Panc1 (cell line): Measurements from ENCODE around the gene LRCH1. TPM values are rescaled to one million over a fixed set of nuclear protein-coding genes. Genes with fewer than 3 reads are reported as not detected.

ENCODE experiments used
- ATAC-seq: fragments of 200-7000 bp; cut with Tn5 transposase; 2 replicates; pipeline ENCODE4 v1.9.1; 2020; ENCODE audit warnings: mild to moderate bottlenecking, moderate library complexity
- BruUV-seq: library from RNA; stranded (reverse); fragments of 400-500 nt; replicated peaks from 2 replicates; lab custom pipeline; 2021; lab: Mats Ljungman, UMichigan
- CTCF ChIA-PET: fragments of 300-600 bp; sonication (Branson Sonifier 250); formaldehyde crosslinking; loops from one replicate; lab custom pipeline; 2022; ENCODE audit warnings: antibody characterized with exemption; lab: Charles Lee
- POLR2A ChIA-PET: fragments of 300-600 bp; sonication (Branson Sonifier 250); formaldehyde crosslinking; loops from one replicate; lab custom pipeline; 2022; ENCODE audit warnings: antibody characterized with exemption; lab: Charles Lee
- DNase-seq: peaks from one replicate; pipeline ENCODE4 v3.0.0-alpha.2; 2010; ENCODE audit warnings: low read depth, low spot score
- H3K27ac ChIP-seq: 2 replicates; pipeline ENCODE4 v1.5.1; 2011; ENCODE audit warnings: mild to moderate bottlenecking, low read length, inconsistent platforms
- H3K27me3 ChIP-seq: fragments of 200-500 bp; sonication (Bioruptor generic); 2 replicates; pipeline ENCODE4 v1.6.0; 2014; ENCODE audit warnings: low read length, inconsistent platforms; ENCODE audit not compliant: control insufficient read depth, insufficient read depth
- H3K36me3 ChIP-seq: fragments of 200-500 bp; sonication (Bioruptor generic); 2 replicates; pipeline ENCODE4 v1.5.1; 2014; ENCODE audit warnings: inconsistent platforms, mild to moderate bottlenecking, low read length, moderate library complexity; ENCODE audit not compliant: control insufficient read depth, insufficient read depth
- H3K4me1 ChIP-seq: 2 replicates; pipeline ENCODE4 v1.5.1; 2011; ENCODE audit warnings: inconsistent platforms, mild to moderate bottlenecking, low read length, moderate library complexity; ENCODE audit not compliant: control insufficient read depth, insufficient read depth
- H3K4me3 ChIP-seq, 2 experiments: 2 replicates each; pipeline ENCODE4 v1.5.1; 2011 to 2012; ENCODE audit warnings: low read depth in 2 of 2, low read length in 2 of 2, mild to moderate bottlenecking in 2 of 2, inconsistent platforms in 1 of 2, moderate library complexity in 1 of 2
- H3K9me3 ChIP-seq: fragments of 200-500 bp; sonication (Bioruptor generic); 2 replicates; pipeline ENCODE4 v1.5.1; 2014; ENCODE audit warnings: low read depth, mild to moderate bottlenecking, inconsistent platforms, low read length, moderate library complexity; ENCODE audit not compliant: control insufficient read depth, insufficient read depth
- CTCF ChIP-seq: fragments of 450-650 bp; IDR thresholded peaks from 2 replicates; pipeline ENCODE4 v1.5.1; 2017; ENCODE audit warnings: mild to moderate bottlenecking
- POLR2AphosphoS5 ChIP-seq: IDR thresholded peaks from 2 replicates; pipeline ENCODE4 v1.6.1; 2012; ENCODE audit warnings: mild to moderate bottlenecking, low read depth, low read length, moderate library complexity
- REST ChIP-seq, 2 experiments: IDR thresholded peaks; 2 replicates each; pipeline ENCODE4 v1.6.1; 2011 to 2012; ENCODE audit warnings: low read depth in 2 of 2, control low read depth in 1 of 2, low read length in 1 of 2, mild to moderate bottlenecking in 1 of 2, moderate library complexity in 1 of 2; ENCODE audit not compliant: insufficient read depth in 1 of 2
- SIN3A ChIP-seq: IDR thresholded peaks from 2 replicates; pipeline ENCODE4 v1.6.1; 2012; ENCODE audit warnings: low read depth, mild to moderate bottlenecking, low read length, moderate library complexity, borderline replicate concordance; ENCODE audit not compliant: insufficient read depth
- TCF7L2 ChIP-seq: IDR thresholded peaks from 2 replicates; pipeline ENCODE4 v1.6.1; 2011; ENCODE audit warnings: mild to moderate bottlenecking, low read depth, low read length, inconsistent platforms
- in situ Hi-C: cut with HindIII; loops from 2 replicates; pipeline ENCODE4 v1.10.0; 2016; ENCODE audit warnings: low sequenced_read_pairs, low pct_unique_long_range_greater_than_20kb
- intact Hi-C: fragments of 100-400 bp; cut with micrococcal nuclease; formaldehyde crosslinking; loops from one replicate; pipeline ENCODE4 v1.10.0; 2022; ENCODE audit not compliant: unreplicated experiment
- total RNA-seq: library from RNA; stranded (reverse); gene quantifications from one replicate; pipeline ENCODE4 v1.2.1, GENCODE V29; 2021; ENCODE audit not compliant: unreplicated experiment

The LRCH1 gene
- total RNA-seq, 1 experiment from 2014 or later = 7.9 TPM

- no peaks in the 10 kb centered on the region for H3K27me3 ChIP-seq
- no peak for DNase-seq
- TF ChIP-seq POLR2AphosphoS5 = no peak
- no peak for TF ChIP-seq TCF7L2
- no peak for TF ChIP-seq SIN3A
- no peak for TF ChIP-seq CTCF
- TF ChIP-seq REST (IDR thresholded peaks at IDR 0.05; ENCODE audit: insufficient read depth in 1 of 2, low read depth in 2 of 2, low read length in 1 of 2) = no peak
- POLR2A ChIA-PET = no interaction called here
- H3K4me1 ChIP-seq = peaks cover 7% of the 10 kb centered on the region
- no peaks in the 10 kb centered on the region; the same call in 1 of the 2 replicates for H3K36me3 ChIP-seq
- no peak overlapping the region for H3K27ac ChIP-seq
- CTCF ChIA-PET = no interaction called here
- intact Hi-C loops = no loop called here
- in situ Hi-C loops = no loop called here
- H3K9me3 ChIP-seq = no peaks in the 10 kb centered on the region
- BruUV-seq = no TSS peak
- no peak for ATAC-seq
- no peak overlapping the region for H3K4me3 ChIP-seq
These were observed 246.2 kb downstream of the LRCH1 start for GRCh38 chr13:46799139-46799538.

GRCh38 chr13:46801858-46802257 lies 248.9 kb downstream of the LRCH1 start:
- Histone ChIP-seq H3K4me1 (peaks cover 7% of the 10 kb centered on the region), H3K27me3 (no peaks in the 10 kb centered on the region), H3K4me3 (no peak overlapping the region), H3K36me3 (no peaks in the 10 kb centered on the region), H3K27ac (no peak overlapping the region), H3K9me3 (no peaks in the 10 kb centered on the region)
- ChIA-PET CTCF (no interaction called here), POLR2A (no interaction called here)
- DNase-seq (no peak), ATAC-seq (no peak)
- TF ChIP-seq CTCF = no peak
- no peak for TF ChIP-seq SIN3A
- no peak for TF ChIP-seq POLR2AphosphoS5
- no peak for TF ChIP-seq REST (IDR thresholded peaks at IDR 0.05; ENCODE audit: insufficient read depth in 1 of 2, low read depth in 2 of 2, low read length in 1 of 2)
- no peak for TF ChIP-seq TCF7L2
- intact Hi-C loops (no loop called here), in situ Hi-C loops (no loop called here)
- BruUV-seq = no TSS peak

Other genes with a start within 250 kb of the LRCH1 start
- gene RUBCNL, start 165.9 kb upstream of the LRCH1 start, total RNA-seq = not detected
- gene ESD, start 244.0 kb downstream of the LRCH1 start, total RNA-seq = 68.3 TPM